H9 (cell line): ENCODE measurements around the gene MAST4. TPM values are rescaled to one million over a fixed set of nuclear protein-coding genes. Genes with fewer than 3 reads are reported as not detected.

ENCODE experiments used
- DNase-seq: peaks from one replicate; pipeline ENCODE4 v3.0.0-alpha.2; 2017
- H2AFZ ChIP-seq: one replicate; pipeline ENCODE4 v1.6.1; 2013; ENCODE audit warnings: mild to moderate bottlenecking, low read length, control low read depth, moderate library complexity
- H2AK5ac ChIP-seq: 2 replicates; pipeline ENCODE4 v1.6.1; 2013; ENCODE audit warnings: low read length, control low read depth, mixed read lengths; ENCODE audit not compliant: insufficient read length
- H2BK120ac ChIP-seq: one replicate; pipeline ENCODE4 v1.6.1; 2013; ENCODE audit warnings: low read depth, mild to moderate bottlenecking, low read length, control low read depth, inconsistent platforms; ENCODE audit not compliant: poor library complexity, severe bottlenecking
- H2BK12ac ChIP-seq: 2 replicates; pipeline ENCODE4 v1.6.1; 2013; ENCODE audit warnings: low read length, control low read depth, mixed read lengths, low read depth; ENCODE audit not compliant: insufficient read length
- H2BK15ac ChIP-seq: 2 replicates; pipeline ENCODE4 v1.6.1; 2013; ENCODE audit warnings: low read depth, low read length, control low read depth
- H2BK20ac ChIP-seq: one replicate; pipeline ENCODE4 v1.6.1; 2013; ENCODE audit warnings: low read depth, mild to moderate bottlenecking, low read length, control low read depth, inconsistent platforms; ENCODE audit not compliant: poor library complexity, severe bottlenecking
- H2BK5ac ChIP-seq: 2 replicates; pipeline ENCODE4 v1.6.1; 2013; ENCODE audit warnings: low read length, control low read depth, mixed read lengths; ENCODE audit not compliant: insufficient read length
- H3K14ac ChIP-seq: 2 replicates; pipeline ENCODE4 v1.6.1; 2013; ENCODE audit warnings: low read length, control low read depth; ENCODE audit not compliant: insufficient read depth
- H3K18ac ChIP-seq: 2 replicates; pipeline ENCODE4 v1.6.1; 2013; ENCODE audit warnings: low read depth, mild to moderate bottlenecking, mixed read lengths, low read length, control low read depth; ENCODE audit not compliant: insufficient read length
- H3K23ac ChIP-seq: 2 replicates; pipeline ENCODE4 v1.6.1; 2013; ENCODE audit warnings: low read length, control low read depth, mixed read lengths, low read depth; ENCODE audit not compliant: insufficient read length
- H3K23me2 ChIP-seq: 2 replicates; pipeline ENCODE4 v1.6.1; 2013; ENCODE audit warnings: low read depth, mild to moderate bottlenecking, mixed read lengths, low read length, control low read depth; ENCODE audit not compliant: insufficient read length, poor library complexity, severe bottlenecking
- H3K27ac ChIP-seq: 2 replicates; pipeline ENCODE4 v1.5.1; 2013; ENCODE audit warnings: low read length, control low read depth, mixed read lengths, low read depth; ENCODE audit not compliant: insufficient read length
- H3K27me3 ChIP-seq: 2 replicates; pipeline ENCODE4 v1.6.1; 2013; ENCODE audit warnings: low read length, control low read depth, inconsistent platforms; ENCODE audit not compliant: insufficient read depth
- H3K4ac ChIP-seq: 2 replicates; pipeline ENCODE4 v1.6.1; 2013; ENCODE audit warnings: low read depth, mild to moderate bottlenecking, control low read depth, inconsistent platforms, low read length, moderate library complexity
- H3K4me1 ChIP-seq: 2 replicates; pipeline ENCODE4 v1.6.1; 2013; ENCODE audit warnings: low read length, control low read depth, inconsistent platforms; ENCODE audit not compliant: insufficient read depth
- H3K4me2 ChIP-seq: 2 replicates; pipeline ENCODE4 v1.6.1; 2013; ENCODE audit warnings: low read length, control low read depth, mixed read lengths; ENCODE audit not compliant: insufficient read length, insufficient read depth
- H3K56ac ChIP-seq: 2 replicates; pipeline ENCODE4 v1.6.1; 2013; ENCODE audit warnings: low read depth, mild to moderate bottlenecking, mixed read lengths, low read length, control low read depth; ENCODE audit not compliant: insufficient read length
- H3K79me1 ChIP-seq: 2 replicates; pipeline ENCODE4 v1.6.1; 2013; ENCODE audit warnings: low read depth, mild to moderate bottlenecking, moderate library complexity, low read length, control low read depth, inconsistent platforms; ENCODE audit not compliant: insufficient read depth, poor library complexity, severe bottlenecking
- H3K79me2 ChIP-seq: 2 replicates; pipeline ENCODE4 v1.6.1; 2013; ENCODE audit warnings: low read length, control low read depth, inconsistent platforms; ENCODE audit not compliant: insufficient read depth
- H3K9ac ChIP-seq: 2 replicates; pipeline ENCODE4 v1.6.1; 2013; ENCODE audit warnings: low read length, control low read depth, mixed read lengths; ENCODE audit not compliant: insufficient read length; ENCODE audit errors: extremely low read depth
- H3K9me3 ChIP-seq: one replicate; pipeline ENCODE4 v1.6.1; 2013; ENCODE audit warnings: low read depth, low read length, inconsistent platforms; ENCODE audit not compliant: control insufficient read depth
- H3T11ph ChIP-seq: one replicate; pipeline ENCODE4 v1.6.1; 2013; ENCODE audit warnings: mild to moderate bottlenecking, low read length, control low read depth, inconsistent platforms
- H4K20me1 ChIP-seq: one replicate; pipeline ENCODE4 v1.6.1; 2013; ENCODE audit not compliant: control insufficient read depth, insufficient read length, insufficient read depth
- H4K5ac ChIP-seq: 2 replicates; pipeline ENCODE4 v1.6.1; 2013; ENCODE audit warnings: low read depth, mild to moderate bottlenecking, mixed read lengths, low read length, control low read depth; ENCODE audit not compliant: insufficient read length
- H4K8ac ChIP-seq: replicated peaks from 2 replicates; pipeline ENCODE4 v1.6.1; 2013; ENCODE audit warnings: low read length, control low read depth, mixed read lengths, low read depth; ENCODE audit not compliant: insufficient read length
- H4K91ac ChIP-seq: 2 replicates; pipeline ENCODE4 v1.6.1; 2013; ENCODE audit warnings: low read depth, mild to moderate bottlenecking, moderate library complexity, mixed read lengths, low read length, control low read depth; ENCODE audit not compliant: insufficient read length
- H3K27ac Mint-ChIP-seq, 3 experiments: 2 replicates in 2 of 3; 3 replicates in 1 of 3; pipeline ENCODE4 v1.8.0; 2020 to 2021; ENCODE audit warnings: mixed read lengths in 3 of 3, mild to moderate bottlenecking in 1 of 3, moderate library complexity in 1 of 3
- H3K27me3 Mint-ChIP-seq: 2 replicates; pipeline ENCODE4 v1.8.0; 2021; ENCODE audit warnings: low read depth, mild to moderate bottlenecking, moderate library complexity, mixed read lengths
- H3K36me3 Mint-ChIP-seq, 3 experiments: 2 replicates in 2 of 3; 3 replicates in 1 of 3; pipeline ENCODE4 v1.8.0; 2020 to 2021; ENCODE audit warnings: low read depth in 3 of 3, mixed read lengths in 3 of 3; ENCODE audit not compliant: insufficient read depth in 1 of 3
- H3K4me1 Mint-ChIP-seq, 2 experiments: 2 replicates each; pipeline ENCODE4 v1.8.0; 2020; ENCODE audit warnings: mixed read lengths in 2 of 2
- H3K4me3 Mint-ChIP-seq, 2 experiments: 2 replicates in 1 of 2; 3 replicates in 1 of 2; pipeline ENCODE4 v1.8.0; 2020 to 2021; ENCODE audit warnings: mild to moderate bottlenecking in 2 of 2, mixed read lengths in 2 of 2, moderate library complexity in 1 of 2
- H3K9me3 Mint-ChIP-seq, 2 experiments: 2 replicates in 1 of 2; 3 replicates in 1 of 2; pipeline ENCODE4 v1.8.0; 2020; ENCODE audit warnings: mild to moderate bottlenecking in 2 of 2, mixed read lengths in 2 of 2, moderate library complexity in 1 of 2
- CTCF ChIP-seq: fragments of 200-600 bp; sonication (generic); conservative IDR thresholded peaks from 3 replicates; pipeline ENCODE4 v1.8.0; 2021; ENCODE audit warnings: antibody characterized with exemption, mild to moderate bottlenecking
- WGBS: extraction: QIAGEN DNeasy Blood & Tissue Kit; methylation state at CpG from one replicate; pipeline ENCODE4 v1.1.7; 2013; ENCODE audit warnings: missing lambda C conversion rate, low lambda C conversion rate, mixed read lengths; ENCODE audit not compliant: insufficient read length; ENCODE audit errors: extremely low coverage; 5-methylcytosine and 5-hydroxymethylcytosine counted together
- total RNA-seq: library from RNA; stranded (reverse); gene quantifications from 2 replicates; pipeline ENCODE4 v1.2.1, GENCODE V29; 2021

MAST4 gene
- total RNA-seq, 1 experiment from 2014 or later = 3.7 TPM

GRCh38 chr5:67092535-67092934 is 496.3 kb downstream of the MAST4 start:
- Histone ChIP-seq H3K4me1 (peaks cover 2% of the 10 kb centered on the region; the same call in 1 of the 2 replicates), H4K8ac (no peak overlapping the region), H3K4me2 (no peak overlapping the region), H3K56ac (no peak overlapping the region), H3K4ac (no peak overlapping the region), H4K5ac (no peak overlapping the region), H3T11ph (no peak overlapping the region), H4K91ac (no peak overlapping the region), H3K18ac (no peak overlapping the region), H4K20me1 (no peaks in the 10 kb centered on the region), H3K14ac (no peak overlapping the region), H3K27me3 (no peaks in the 10 kb centered on the region), H3K9ac (no peak overlapping the region), H2AK5ac (no peak overlapping the region), H3K23ac (no peak overlapping the region), H3K79me2 (no peaks in the 10 kb centered on the region), H2BK15ac (no peak overlapping the region), H2BK5ac (no peak overlapping the region), H3K79me1 (no peaks in the 10 kb centered on the region), H3K9me3 (no peaks in the 10 kb centered on the region), H2AFZ (no peak overlapping the region), H2BK12ac (no peak overlapping the region), H3K23me2 (no peaks in the 10 kb centered on the region), H3K27ac (no peak overlapping the region), H2BK120ac (no peak overlapping the region), H2BK20ac (no peak overlapping the region)
- no peak overlapping the region for H3K4me3 Mint-ChIP-seq
- H3K27me3 Mint-ChIP-seq = no peaks in the 10 kb centered on the region
- H3K27ac Mint-ChIP-seq = no peak overlapping the region
- no peaks in the 10 kb centered on the region for H3K36me3 Mint-ChIP-seq
- WGBS = no CpG with 5 or more reads among the region's 2 CpGs
- no peaks in the 10 kb centered on the region for H3K9me3 Mint-ChIP-seq
- peaks cover 34% of the 10 kb centered on the region in 2 experiments for H3K4me1 Mint-ChIP-seq
- no peak for TF ChIP-seq CTCF
- no peak for DNase-seq
